ENCODE data around the gene ACRV1. TPM values are rescaled to one million over a fixed set of nuclear protein-coding genes. Genes with fewer than 3 reads are reported as not detected.

ACRV1 gene
- total and polyA plus RNA-seq, 2 of the 13 experiments (the other 11 are each of a cell fraction or from before 2014, with no cell fraction given) = not detected

DNA sequence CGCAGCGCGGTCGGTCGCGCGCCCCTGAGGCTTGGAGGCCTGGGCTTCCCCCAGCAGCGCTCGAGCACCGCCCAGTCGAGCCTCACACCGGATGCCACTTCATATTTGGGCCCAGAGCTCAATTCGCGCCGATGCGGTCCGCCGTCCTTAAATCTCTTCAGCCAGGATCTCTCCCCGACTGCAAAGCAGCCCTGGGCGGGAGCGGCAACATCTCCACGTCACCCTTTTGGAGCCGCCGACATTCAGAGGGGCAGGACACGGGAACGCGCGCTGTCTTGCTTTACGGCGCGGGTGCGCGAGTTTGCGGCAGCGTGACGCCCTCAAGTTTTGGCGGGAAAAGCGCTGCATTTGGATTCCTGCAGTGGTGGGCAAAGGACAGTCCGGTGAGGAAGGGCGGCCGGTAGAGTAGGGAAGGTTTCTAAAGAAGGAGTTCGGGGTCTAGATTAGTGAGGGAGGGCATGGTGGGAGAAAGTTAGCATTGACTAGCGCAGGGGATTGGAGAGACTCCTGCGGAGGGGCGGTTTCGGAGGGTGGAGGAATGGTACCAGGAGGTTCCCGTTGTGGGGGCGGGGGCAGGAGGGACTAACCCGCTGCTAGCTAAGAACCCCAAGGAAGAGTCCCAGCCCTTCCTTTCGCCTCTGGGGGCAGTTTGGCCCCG lies 54.9 kb downstream of the ACRV1 start (continued):
- TF ChIP-seq ZBTB42 (CRISPR knock-in tag; IDR thresholded peaks at IDR 0.05) (peak; percentile 54; the same call in 1 of the 2 replicates), ZNF567 (CRISPR knock-in tag; IDR thresholded peaks at IDR 0.05; ENCODE audit: borderline replicate concordance) (no peak), ZNF143 (CRISPR knock-in tag; IDR thresholded peaks at IDR 0.05) (peak; percentile 74), ZNF652 (CRISPR knock-in tag; IDR thresholded peaks at IDR 0.05; ENCODE audit: borderline replicate concordance, low read depth) (no peak), YEATS2 (CRISPR knock-in tag; IDR thresholded peaks at IDR 0.05; ENCODE audit: borderline replicate concordance) (peak; percentile 73), DNMT3B (CRISPR knock-in tag; conservative IDR thresholded peaks at IDR 0.05) (peak; percentile 46; the same call in 1 of the 2 replicates), ATRX (CRISPR knock-in tag; IDR thresholded peaks at IDR 0.05; ENCODE audit: borderline replicate concordance) (no peak), HES4 (CRISPR knock-in tag; IDR thresholded peaks at IDR 0.05; ENCODE audit: borderline replicate concordance) (peak; percentile 95; the same call in 1 of the 2 replicates), ZNF879 (CRISPR knock-in tag; IDR thresholded peaks at IDR 0.05) (no peak; the same call in 1 of the 2 replicates), THAP9 (CRISPR knock-in tag; IDR thresholded peaks at IDR 0.05; ENCODE audit: borderline replicate concordance) (peak; percentile 66; the same call in 1 of the 2 replicates), SIX1 (CRISPR knock-in tag; IDR thresholded peaks at IDR 0.05; ENCODE audit: borderline replicate concordance) (no peak), RERE (CRISPR knock-in tag; IDR thresholded peaks at IDR 0.05; ENCODE audit: low read depth) (0 out of 2 replicates have a peak, but pooled peaks have one; percentile 48), ZNF225 (CRISPR knock-in tag; IDR thresholded peaks at IDR 0.05) (peak; percentile 91), HOXD1 (CRISPR knock-in tag; IDR thresholded peaks at IDR 0.05) (peak; percentile 92), RFX1 (IDR thresholded peaks at IDR 0.05) (no peak), ZNF552 (CRISPR knock-in tag; IDR thresholded peaks at IDR 0.05; ENCODE audit: borderline replicate concordance) (no peak), MAFG (CRISPR knock-in tag; IDR thresholded peaks at IDR 0.05) (no peak; the same call in 1 of the 2 replicates)
- TF ChIP-seq, protein P1, sequence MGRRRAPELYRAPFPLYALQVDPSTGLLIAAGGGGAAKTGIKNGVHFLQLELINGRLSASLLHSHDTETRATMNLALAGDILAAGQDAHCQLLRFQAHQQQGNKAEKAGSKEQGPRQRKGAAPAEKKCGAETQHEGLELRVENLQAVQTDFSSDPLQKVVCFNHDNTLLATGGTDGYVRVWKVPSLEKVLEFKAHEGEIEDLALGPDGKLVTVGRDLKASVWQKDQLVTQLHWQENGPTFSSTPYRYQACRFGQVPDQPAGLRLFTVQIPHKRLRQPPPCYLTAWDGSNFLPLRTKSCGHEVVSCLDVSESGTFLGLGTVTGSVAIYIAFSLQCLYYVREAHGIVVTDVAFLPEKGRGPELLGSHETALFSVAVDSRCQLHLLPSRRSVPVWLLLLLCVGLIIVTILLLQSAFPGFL (CRISPR knock-in tag; IDR thresholded peaks at IDR 0.05) = peak; percentile 79; the same call in 1 of the 2 replicates
- TF ChIP-seq, protein P2, sequence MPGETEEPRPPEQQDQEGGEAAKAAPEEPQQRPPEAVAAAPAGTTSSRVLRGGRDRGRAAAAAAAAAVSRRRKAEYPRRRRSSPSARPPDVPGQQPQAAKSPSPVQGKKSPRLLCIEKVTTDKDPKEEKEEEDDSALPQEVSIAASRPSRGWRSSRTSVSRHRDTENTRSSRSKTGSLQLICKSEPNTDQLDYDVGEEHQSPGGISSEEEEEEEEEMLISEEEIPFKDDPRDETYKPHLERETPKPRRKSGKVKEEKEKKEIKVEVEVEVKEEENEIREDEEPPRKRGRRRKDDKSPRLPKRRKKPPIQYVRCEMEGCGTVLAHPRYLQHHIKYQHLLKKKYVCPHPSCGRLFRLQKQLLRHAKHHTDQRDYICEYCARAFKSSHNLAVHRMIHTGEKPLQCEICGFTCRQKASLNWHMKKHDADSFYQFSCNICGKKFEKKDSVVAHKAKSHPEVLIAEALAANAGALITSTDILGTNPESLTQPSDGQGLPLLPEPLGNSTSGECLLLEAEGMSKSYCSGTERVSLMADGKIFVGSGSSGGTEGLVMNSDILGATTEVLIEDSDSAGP (CRISPR knock-in tag; IDR thresholded peaks at IDR 0.05; ENCODE audit: borderline replicate concordance) = peak; percentile 95

All from HepG2 (cell line).